Common myeloid progenitor, CD34-positive (primary cell): ENCODE measurements around the gene RALGAPA1. TPM values are rescaled to one million over a fixed set of nuclear protein-coding genes. Genes with fewer than 3 reads are reported as not detected.
"Not testable (repeated sequence)": the region's sequence is repeated elsewhere in the genome, so short reads cannot be mapped to it uniquely, and the experiment has no call there.

Experiments
- CTCF ChIA-PET: fragments of 350-600 bp; sonication (Branson Sonifier 250); formaldehyde crosslinking; loops from one replicate; lab custom pipeline; 2021; ENCODE audit warnings: antibody characterized with exemption; lab: Charles Lee
- POLR2A ChIA-PET: fragments of 350-600 bp; sonication (Branson Sonifier 250); formaldehyde crosslinking; loops from one replicate; lab custom pipeline; 2021; ENCODE audit warnings: antibody characterized with exemption; lab: Charles Lee
- DNase-seq, 3 donors: peaks; one replicate each; pipeline versions ENCODE4 v3.0.0 to v3.0.0-alpha.2; 2013
- H3K27ac ChIP-seq, 2 experiments: 1 replicate in 1 of 2; 2 replicates in 1 of 2; pipeline ENCODE4 v1.7.0; 2013; ENCODE audit warnings: inconsistent platforms in 2 of 2, low read length in 2 of 2, mild to moderate bottlenecking in 2 of 2, low read depth in 1 of 2, moderate library complexity in 1 of 2; ENCODE audit not compliant: severe bottlenecking in 2 of 2, insufficient read depth in 1 of 2, poor library complexity in 1 of 2
- H3K27me3 ChIP-seq, 5 experiments: replicated peaks in 2 of 5; 1 replicate in 3 of 5; 2 replicates in 2 of 5; pipeline versions ENCODE4 v1.6.1 to v1.7.0; 2013; ENCODE audit warnings: low read length in 4 of 5, mild to moderate bottlenecking in 2 of 5, moderate library complexity in 2 of 5, inconsistent platforms in 1 of 5; ENCODE audit not compliant: insufficient read depth in 5 of 5, control insufficient read depth in 4 of 5
- H3K36me3 ChIP-seq, 4 experiments: 1 replicate in 2 of 4; 2 replicates in 2 of 4; pipeline versions ENCODE4 v1.6.1 to v1.7.0; 2013; ENCODE audit warnings: low read length in 3 of 4, control low read depth in 1 of 4, mild to moderate bottlenecking in 1 of 4; ENCODE audit not compliant: control insufficient read depth in 4 of 4, insufficient read depth in 4 of 4
- H3K4me1 ChIP-seq, 4 experiments: 1 replicate in 3 of 4; 2 replicates in 1 of 4; pipeline versions ENCODE4 v1.6.1 to v1.7.1; 2013; ENCODE audit warnings: low read length in 3 of 4, mild to moderate bottlenecking in 3 of 4, control low read depth in 1 of 4, inconsistent platforms in 1 of 4, moderate library complexity in 1 of 4; ENCODE audit not compliant: control insufficient read depth in 4 of 4, insufficient read depth in 4 of 4; ENCODE audit errors: control extremely low read depth in 1 of 4
- H3K4me3 ChIP-seq, 7 experiments: 1 replicate in 4 of 7; 2 replicates in 3 of 7; pipeline versions ENCODE4 v1.5.1 to v1.7.0; 2013; ENCODE audit warnings: mild to moderate bottlenecking in 7 of 7, low read length in 6 of 7, moderate library complexity in 6 of 7, inconsistent platforms in 2 of 7, low read depth in 2 of 7, control low read depth in 1 of 7; ENCODE audit not compliant: insufficient read depth in 4 of 7, control insufficient read depth in 1 of 7; ENCODE audit errors: extremely low read depth in 1 of 7
- H3K9me3 ChIP-seq, 5 experiments: 1 replicate in 4 of 5; 2 replicates in 1 of 5; pipeline versions ENCODE4 v1.6.1 to v1.7.1; 2013; ENCODE audit warnings: low read length in 4 of 5, mild to moderate bottlenecking in 2 of 5, inconsistent platforms in 1 of 5, low read depth in 1 of 5, moderate library complexity in 1 of 5; ENCODE audit not compliant: control insufficient read depth in 4 of 5, insufficient read depth in 2 of 5; ENCODE audit errors: control extremely low read depth in 1 of 5
- WGBS: methylation state at CpG from one replicate; pipeline ENCODE4 v1.1.5; 2013; ENCODE audit not compliant: insufficient coverage; 5-methylcytosine and 5-hydroxymethylcytosine counted together
- polyA plus RNA-seq: library from polyadenylated mRNA; unstranded; fragments of 120-200 nt; gene quantifications from one replicate; pipeline ENCODE4 v1.2.1, GENCODE V29; 2013

RALGAPA1 gene
- 20.5 TPM for polyA plus RNA-seq

DNA sequence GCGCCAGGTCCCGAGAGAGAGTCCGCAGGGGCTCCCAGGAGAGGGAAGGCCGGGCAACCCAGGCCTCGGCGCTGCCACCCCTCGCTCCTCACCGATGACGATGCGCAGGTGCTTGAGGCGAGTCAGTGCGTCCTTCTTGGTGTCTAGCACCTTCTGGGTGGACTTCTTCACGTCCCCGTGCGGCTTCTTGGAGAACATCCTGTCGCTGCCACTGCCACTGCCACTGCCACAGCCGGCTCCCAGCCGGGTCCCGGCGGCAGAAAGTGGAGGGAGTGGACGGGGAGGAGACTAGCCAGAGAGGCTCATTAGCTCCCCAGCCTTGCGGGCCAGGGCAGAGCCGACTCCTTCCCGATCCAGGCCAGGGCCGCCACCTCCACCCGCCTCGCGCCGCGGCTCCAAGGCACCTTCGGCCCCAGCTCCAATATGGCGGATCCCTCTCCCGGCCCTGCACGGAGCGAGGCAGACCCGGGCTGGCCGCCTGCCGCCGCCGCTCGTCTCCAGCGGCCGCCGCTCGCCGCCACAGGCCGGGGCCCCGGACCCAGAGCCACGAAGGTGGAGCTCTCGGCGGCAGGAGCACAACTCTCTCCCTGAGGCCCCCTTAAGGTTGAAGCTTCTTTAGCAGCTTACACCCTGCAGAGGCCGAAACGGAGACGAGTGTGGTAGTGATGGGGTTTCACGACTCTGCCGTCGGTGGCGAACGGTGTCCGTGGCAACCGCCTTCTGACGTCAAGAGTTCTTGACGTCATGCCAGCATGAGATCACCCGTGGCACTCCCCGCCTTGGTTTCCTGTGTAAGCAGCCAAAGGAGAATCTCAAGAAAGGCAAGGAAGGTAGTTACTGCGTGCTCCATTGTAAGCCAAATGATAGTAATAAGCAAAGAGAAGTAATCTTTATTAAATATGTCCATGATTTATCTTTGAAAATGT is at the start of gene RALGAPA1:
Gene RALGAPA1, minus strand, starts transcription at position 658 of the 926 bp plus-strand sequence. Its CDS starts 460 bp downstream, at position 198.
- peaks cover 0 to 14% (median 12%) of the 10 kb centered on the region in 4 experiments for H3K4me1 ChIP-seq
- H3K27me3 ChIP-seq, H3K9me3 ChIP-seq, H3K36me3 ChIP-seq: not testable (repeated sequence)
- WGBS, result 1% methylated on average over 17 of the region's 66 CpGs
- ChIA-PET CTCF (interaction anchor here (1.8 kb wide), 1 partner anchor 13 kb away, joined by 7 read pairs; no protein-coding TSS in a partner anchor), POLR2A (interaction anchor here (0.6 kb wide), 1 partner anchor 356 kb away, joined by 4 read pairs; no protein-coding TSS in a partner anchor)
- DNase-seq, result peak; percentile 99
- H3K4me3 ChIP-seq, result peak within 1 kb of the TSS; percentile 58 to 96 (median 83)
- H3K27ac ChIP-seq, result peak within 1 kb of the TSS; percentile 64 to 83

DNA sequence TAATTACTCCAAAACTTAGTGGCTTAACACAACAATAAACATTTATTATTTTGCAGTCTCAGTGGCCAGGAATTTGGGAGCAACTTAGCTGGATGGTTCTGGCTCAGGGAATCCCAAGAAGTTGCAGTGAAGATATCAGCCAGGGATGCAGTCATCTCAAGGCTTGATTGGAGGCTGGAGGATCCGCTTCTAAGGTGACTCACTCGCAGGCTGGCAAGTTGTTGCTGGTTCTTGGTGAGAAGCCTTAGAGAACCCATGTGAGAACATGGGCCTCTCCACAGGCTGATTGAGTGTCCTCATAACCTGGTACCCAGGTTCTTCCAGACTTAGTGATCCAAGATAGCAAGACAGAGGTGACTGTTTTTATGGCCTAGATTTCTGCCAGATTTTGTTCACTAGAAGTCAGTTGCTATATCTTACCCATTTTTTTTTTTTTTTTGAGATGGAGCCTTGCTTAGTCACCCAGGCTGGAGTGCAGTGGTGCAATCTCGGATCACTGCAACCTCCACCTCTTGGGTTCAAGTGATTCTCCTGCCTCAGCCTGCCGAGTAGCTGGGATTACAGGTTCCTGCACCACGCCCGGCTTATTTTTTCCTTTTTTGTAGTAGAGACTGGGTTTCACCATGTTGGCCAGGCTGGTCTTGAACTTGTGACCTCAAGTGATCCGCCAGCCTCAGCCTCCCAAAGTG is 49.6 kb upstream of the RALGAPA1 start:
- Histone ChIP-seq H3K27me3 (no peaks in the 10 kb centered on the region), H3K9me3 (no peaks in the 10 kb centered on the region), H3K4me1 (peaks cover 0 to 17% (median 7%) of the 10 kb centered on the region in 4 experiments), H3K27ac (no peak overlapping the region), H3K4me3 (no peak overlapping the region), H3K36me3 (peaks cover 6 to 18% (median 12%) of the 10 kb centered on the region in 4 experiments)
- ChIA-PET CTCF (no interaction called here), POLR2A (no interaction called here)
- WGBS, result 98% methylated on average over 7 of the region's 7 CpGs
- no peak for DNase-seq

DNA sequence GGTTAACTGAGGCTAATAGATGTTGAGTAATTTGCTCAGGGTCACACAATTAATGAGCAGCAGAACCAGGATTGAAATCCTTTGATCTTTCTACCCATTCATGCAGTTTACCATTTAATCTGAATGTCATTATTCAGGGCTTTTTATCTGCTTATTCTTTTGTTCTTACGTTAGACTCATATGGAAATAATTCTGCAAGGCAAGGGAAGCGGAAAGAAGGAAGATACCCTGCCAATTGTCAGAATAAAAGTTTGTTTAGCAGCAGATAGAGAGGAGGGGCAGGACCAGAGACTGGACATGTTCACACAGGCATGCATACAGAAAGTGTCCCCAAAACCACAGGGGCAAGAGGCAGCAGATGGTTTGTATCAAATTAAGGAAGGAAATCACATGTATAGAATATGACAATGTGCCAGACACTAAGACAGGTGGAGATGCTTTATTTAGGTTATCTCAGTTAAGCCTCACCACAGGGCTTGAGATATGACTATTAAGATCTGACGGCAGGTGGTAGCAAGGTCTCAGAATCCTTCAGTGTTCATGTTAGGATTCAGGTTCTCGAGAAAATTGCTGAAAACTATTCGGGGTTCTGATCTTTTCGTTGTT is 46.9 kb upstream of the RALGAPA1 start:
- H3K9me3 ChIP-seq, result peaks cover 0 to 8% (median 2%) of the 10 kb centered on the region in 5 experiments
- H3K36me3 ChIP-seq, result peaks cover 0 to 14% (median 7%) of the 10 kb centered on the region in 4 experiments
- 41% methylated on average over 2 of the region's 6 CpGs for WGBS
- peak; percentile 5 to 83 (median 67) for DNase-seq
- CTCF ChIA-PET, result no interaction called here
- H3K4me3 ChIP-seq, result no peak overlapping the region
- H3K27ac ChIP-seq, result no peak overlapping the region
- H3K4me1 ChIP-seq, result peaks cover 0 to 17% (median 7%) of the 10 kb centered on the region in 4 experiments
- POLR2A ChIA-PET, result interaction anchor here (0.7 kb wide), 1 partner anchor 1158 kb away, joined by 3 read pairs; no protein-coding TSS in a partner anchor
- no peaks in the 10 kb centered on the region for H3K27me3 ChIP-seq

DNA sequence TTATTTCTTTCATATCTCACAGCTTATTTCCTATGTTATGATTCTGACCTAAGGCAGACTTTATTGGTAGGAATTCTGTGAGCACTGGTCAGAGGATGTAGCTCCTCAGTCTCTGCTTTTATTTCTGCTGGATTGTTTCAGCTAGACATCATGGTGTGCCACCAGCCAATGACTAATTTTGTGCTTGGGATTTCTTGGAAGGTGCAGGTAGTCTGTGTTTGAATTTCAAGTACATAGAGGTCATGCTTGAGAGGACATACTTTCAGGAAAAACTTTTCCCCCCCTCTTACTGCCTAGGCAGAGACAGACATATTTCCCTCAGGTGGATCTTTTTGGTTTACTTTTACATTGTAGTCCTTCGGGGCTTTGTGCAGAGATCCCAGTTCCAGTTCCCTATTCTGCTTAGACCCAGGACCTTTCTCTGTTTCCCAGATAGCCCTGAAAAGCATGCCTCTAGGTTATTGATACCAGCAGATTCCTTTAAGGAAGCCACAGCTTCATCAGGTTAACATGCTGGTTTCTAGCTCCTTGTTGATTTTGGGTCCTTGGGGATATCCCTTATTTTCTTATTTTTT is 45.7 kb upstream of the RALGAPA1 start:
- no peak overlapping the region for H3K4me3 ChIP-seq
- peaks cover 0 to 8% (median 2%) of the 10 kb centered on the region in 5 experiments for H3K9me3 ChIP-seq
- CTCF ChIA-PET, result interaction anchor here (0.7 kb wide), 1 partner anchor 27 kb away, joined by 3 read pairs; no protein-coding TSS in a partner anchor
- H3K27me3 ChIP-seq, result no peaks in the 10 kb centered on the region
- 100% methylated on average over 1 of the region's 1 CpG for WGBS
- H3K4me1 ChIP-seq, result peaks cover 0 to 17% (median 7%) of the 10 kb centered on the region in 4 experiments
- DNase-seq, result no peak
- POLR2A ChIA-PET, result no interaction called here
- H3K36me3 ChIP-seq, result peaks cover 2 to 21% (median 8%) of the 10 kb centered on the region in 4 experiments
- no peak overlapping the region for H3K27ac ChIP-seq

DNA sequence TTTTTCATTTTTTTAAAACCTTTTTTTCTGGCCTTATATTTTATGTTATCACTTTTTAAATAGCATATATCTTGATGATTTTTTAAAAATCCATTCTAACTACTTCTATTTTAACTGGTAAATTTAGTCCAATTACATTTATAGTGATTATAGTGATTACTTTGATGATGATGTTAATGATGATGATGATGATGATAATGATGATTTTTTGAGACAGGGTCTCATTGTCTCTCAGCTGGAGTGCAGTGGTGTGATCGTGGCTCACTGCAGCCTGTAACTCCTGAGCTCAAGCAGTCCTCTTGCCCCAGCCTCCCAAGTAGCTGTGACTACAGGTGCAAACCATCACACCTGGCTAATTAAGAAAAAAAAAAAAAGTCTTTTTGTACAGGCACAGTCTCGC is 44.1 kb upstream of the RALGAPA1 start:
- ChIA-PET CTCF (interaction anchor here (1.8 kb wide), 1 partner anchor 30 kb away, joined by 6 read pairs; no protein-coding TSS in a partner anchor), POLR2A (no interaction called here)
- WGBS, result 100% methylated on average over 2 of the region's 2 CpGs

DNA sequence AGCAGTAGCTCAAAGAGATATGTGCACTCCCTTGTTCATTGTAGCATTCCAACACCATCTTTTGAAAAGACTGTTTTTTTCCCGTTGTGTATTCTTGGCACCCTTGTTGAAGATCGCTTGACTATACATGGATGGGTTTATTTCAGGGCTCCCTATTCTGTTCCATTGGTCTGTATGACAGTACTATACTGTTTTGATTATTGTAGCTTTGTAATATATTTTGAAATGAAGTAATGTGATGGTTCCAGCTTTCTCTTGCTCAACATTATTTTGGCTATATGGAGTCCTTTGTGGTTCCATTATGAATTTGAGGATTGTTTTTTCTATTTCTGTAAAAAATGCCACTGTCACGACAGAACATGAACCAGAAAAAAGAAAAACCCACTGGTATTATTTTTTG is 42.7 kb upstream of the RALGAPA1 start:
- H3K27me3 ChIP-seq, result no peaks in the 10 kb centered on the region
- WGBS, result 100% methylated on average over 1 of the region's 3 CpGs
- CTCF ChIA-PET, result interaction anchor here (1.8 kb wide), 1 partner anchor 31 kb away, joined by 6 read pairs; no protein-coding TSS in a partner anchor
- H3K4me1 ChIP-seq, result peaks cover 0 to 16% (median 7%) of the 10 kb centered on the region in 4 experiments
- peaks cover 0 to 8% (median 2%) of the 10 kb centered on the region in 5 experiments for H3K9me3 ChIP-seq
- POLR2A ChIA-PET, result no interaction called here
- no peak for DNase-seq
- H3K27ac ChIP-seq, result no peak overlapping the region
- H3K36me3 ChIP-seq, result peaks cover 2 to 14% (median 4%) of the 10 kb centered on the region in 4 experiments
- H3K4me3 ChIP-seq, result no peak overlapping the region

More for the DNA sequence above, 44.1 kb upstream of the RALGAPA1 start:
- H3K27me3 ChIP-seq, result no peaks in the 10 kb centered on the region
- no peak overlapping the region for H3K27ac ChIP-seq
- DNase-seq, result no peak
- H3K9me3 ChIP-seq, result peaks cover 0 to 8% (median 2%) of the 10 kb centered on the region in 5 experiments
- H3K4me1 ChIP-seq, result peaks cover 0 to 17% (median 7%) of the 10 kb centered on the region in 4 experiments
- peaks cover 2 to 14% (median 4%) of the 10 kb centered on the region in 4 experiments for H3K36me3 ChIP-seq
- H3K4me3 ChIP-seq, result no peak overlapping the region
